Lung (tissue), 12 donors: ENCODE results near the gene CYSLTR2. TPM values are rescaled to one million over a fixed set of nuclear protein-coding genes. Genes with fewer than 3 reads are reported as not detected.

Source experiments
- ATAC-seq: fragments of 200-7000 bp; cut with Tn5 transposase; one replicate; pipeline ENCODE4 v1.9.1; 2020; ENCODE audit warnings: moderate number of reproducible peaks; ENCODE audit not compliant: insufficient read depth, low FRiP score
- DNase-seq, 3 donors: peaks; one replicate each; pipeline ENCODE4 v3.0.0-alpha.2; 2013 to 2017
- H3K27ac ChIP-seq, 2 donors: one replicate each; pipeline ENCODE4 v1.5.1; 2013; ENCODE audit warnings: mild to moderate bottlenecking in 2 of 2, moderate library complexity in 2 of 2, control low read depth in 1 of 2, inconsistent platforms in 1 of 2, low read depth in 1 of 2, low read length in 1 of 2
- H3K27me3 ChIP-seq, 3 donors: one replicate each; pipeline ENCODE4 v1.5.1; 2013; ENCODE audit warnings: low read length in 2 of 3; ENCODE audit not compliant: control insufficient read depth in 3 of 3, insufficient read depth in 3 of 3
- H3K36me3 ChIP-seq, 4 donors: one replicate each; pipeline ENCODE4 v1.5.1; 2013; ENCODE audit warnings: low read length in 4 of 4, mild to moderate bottlenecking in 1 of 4, moderate library complexity in 1 of 4; ENCODE audit not compliant: control insufficient read depth in 4 of 4, insufficient read depth in 4 of 4
- H3K4me1 ChIP-seq, 5 donors: one replicate each; pipeline ENCODE4 v1.5.1; 2013; ENCODE audit warnings: low read length in 5 of 5, mild to moderate bottlenecking in 2 of 5, moderate library complexity in 1 of 5; ENCODE audit not compliant: control insufficient read depth in 5 of 5, insufficient read depth in 5 of 5
- H3K4me3 ChIP-seq: one replicate; pipeline ENCODE4 v1.5.1; 2013; ENCODE audit warnings: mild to moderate bottlenecking, control low read depth, moderate library complexity
- H3K9ac ChIP-seq, 2 donors: one replicate each; pipeline ENCODE4 v1.5.1; 2013; ENCODE audit warnings: low read length in 2 of 2, control low read depth in 1 of 2; ENCODE audit not compliant: insufficient read depth in 1 of 2
- H3K9me3 ChIP-seq, 4 donors: one replicate each; pipeline ENCODE4 v1.5.1; 2013; ENCODE audit warnings: low read length in 3 of 4, mild to moderate bottlenecking in 1 of 4, moderate library complexity in 1 of 4; ENCODE audit not compliant: control insufficient read depth in 4 of 4, insufficient read depth in 3 of 4
- CTCF ChIP-seq: IDR thresholded peaks from 2 replicates; pipeline ENCODE4 v1.5.1; 2012; ENCODE audit warnings: mild to moderate bottlenecking; ENCODE audit errors: control extremely low read depth, extremely low read depth
- WGBS, 2 donors: extraction: QIAGEN DNeasy Blood & Tissue Kit; methylation state at CpG; one replicate each; pipeline ENCODE4 v1.1.7; 2013; 5-methylcytosine and 5-hydroxymethylcytosine counted together
- polyA plus RNA-seq, 2 donors: library from polyadenylated mRNA; stranded (reverse); fragments of 200-250 nt; gene quantifications; one replicate each; pipeline ENCODE4 v1.2.1, GENCODE V29; 2013
- total RNA-seq, 2 donors: library from RNA; depleted of rRNA in 1 of 2; stranded (reverse); fragments of >200 nt in 1 of 2; gene quantifications; one replicate each; pipeline ENCODE4 v1.2.1, GENCODE V29; 2014 to 2021
- donor health status: control.
- donor health status: control.
- donor health status: Bipolar disorder and iron deficiency.
- donor health status: healthy.
- donor health status: DM: yes; HTN: yes; CAD: no.

The CYSLTR2 gene
- total and polyA plus RNA-seq, 4 donors, result 0.32 to 0.92 (median 0.54) TPM

GRCh38 chr13:48630291-48630690 lies 23.4 kb upstream of the CYSLTR2 start:
- ATAC-seq, result no peak
- Histone ChIP-seq H3K9me3 (peaks cover 0 to 5% (median 2%) of the 10 kb centered on the region in 4 donors), H3K4me3 (no peak overlapping the region), H3K9ac (no peak overlapping the region), H3K36me3 (no peaks in the 10 kb centered on the region), H3K27me3 (no peaks in the 10 kb centered on the region), H3K27ac (no peak overlapping the region), H3K4me1 (peaks cover 0 to 15% (median 3%) of the 10 kb centered on the region in 5 donors)
- 94 to 95% methylated on average over 1 of the region's 1 CpG for WGBS, 2 donors
- no peak for TF ChIP-seq CTCF
- no peak for DNase-seq

DNA sequence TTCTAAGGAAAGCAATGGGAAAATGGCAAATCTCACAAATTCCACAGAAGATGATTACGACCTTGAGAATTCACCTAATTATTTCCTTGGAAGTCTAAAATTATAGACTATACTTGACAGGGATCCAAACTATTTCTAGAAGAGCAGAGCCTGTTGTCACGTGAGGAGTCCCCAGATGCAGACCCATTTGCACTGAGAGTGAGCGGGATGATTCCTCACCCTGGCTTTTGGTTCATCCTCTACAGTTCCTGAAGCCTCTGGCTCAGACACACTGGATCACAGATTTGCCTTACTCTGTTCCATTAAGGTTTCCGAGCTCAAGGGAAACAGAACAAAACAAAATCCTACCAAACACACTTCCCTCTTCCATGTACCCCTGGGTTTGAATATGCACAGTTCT lies 23.0 kb upstream of the CYSLTR2 start:
- TF ChIP-seq CTCF, result no peak
- ATAC-seq (no peak), DNase-seq (no peak)
- H3K4me3 ChIP-seq, result no peak overlapping the region
- H3K36me3 ChIP-seq, result no peaks in the 10 kb centered on the region
- peaks cover 0 to 10% (median 0%) of the 10 kb centered on the region in 5 donors for H3K4me1 ChIP-seq
- WGBS, 2 donors, result 84 to 94% methylated on average over 4 of the region's 4 CpGs
- H3K27me3 ChIP-seq, result no peaks in the 10 kb centered on the region
- H3K9ac ChIP-seq, result no peak overlapping the region
- no peak overlapping the region for H3K27ac ChIP-seq
- peaks cover 0 to 5% (median 2%) of the 10 kb centered on the region in 4 donors for H3K9me3 ChIP-seq

DNA sequence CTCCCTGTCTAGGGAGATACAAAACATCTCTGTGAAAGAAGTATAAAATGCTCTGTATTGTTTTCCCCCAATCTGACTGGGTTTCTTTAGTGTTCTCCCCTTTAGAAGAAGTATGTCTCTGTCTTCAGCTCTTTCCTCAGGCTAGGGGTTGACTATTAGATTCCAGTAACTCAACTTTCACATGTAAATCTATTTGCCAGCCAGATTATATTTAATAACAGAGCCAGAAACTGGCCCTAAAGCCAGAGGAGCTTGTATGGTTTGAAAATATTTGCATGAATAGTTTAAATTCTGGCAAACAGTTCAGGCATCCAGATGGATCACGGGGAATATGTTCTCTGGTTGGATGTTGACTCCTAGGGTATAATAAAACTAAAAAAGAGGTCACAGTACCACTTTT lies 22.3 kb upstream of the CYSLTR2 start:
- Histone ChIP-seq H3K9ac (no peak overlapping the region), H3K27ac (no peak overlapping the region), H3K4me1 (peaks cover 0 to 4% (median 0%) of the 10 kb centered on the region in 5 donors), H3K36me3 (no peaks in the 10 kb centered on the region), H3K4me3 (no peak overlapping the region), H3K9me3 (peaks cover 2 to 5% (median 5%) of the 10 kb centered on the region in 4 donors), H3K27me3 (no peaks in the 10 kb centered on the region)
- DNase-seq, result no peak
- no peak for TF ChIP-seq CTCF
- no peak for ATAC-seq
- WGBS, 2 donors, result 73 to 87% methylated on average over 1 of the region's 1 CpG

- no peak for TF ChIP-seq CTCF
- DNase-seq (no peak), ATAC-seq (no peak)
- 83 to 94% methylated on average over 3 of the region's 3 CpGs for WGBS, 2 donors
- H3K4me1 ChIP-seq, result no peaks in the 10 kb centered on the region
- no peak overlapping the region for H3K4me3 ChIP-seq
- H3K27ac ChIP-seq, result no peak overlapping the region
- H3K36me3 ChIP-seq, result no peaks in the 10 kb centered on the region
- peaks cover 2 to 9% (median 5%) of the 10 kb centered on the region in 4 donors for H3K9me3 ChIP-seq
- H3K9ac ChIP-seq, result no peak overlapping the region
- no peaks in the 10 kb centered on the region for H3K27me3 ChIP-seq
These were observed 20.0 kb upstream of the CYSLTR2 start for GRCh38 chr13:48633700-48634099.
